GM12875 (cell line): ENCODE measurements around the gene PLXNA4.

Experiments
- H3K4me3 ChIP-seq: one replicate; pipeline ENCODE4 v1.5.1; 2011; ENCODE audit warnings: low read depth, low read length, control low read depth
- TF ChIP-seq, protein P1 (sequence below): IDR thresholded peaks from 2 replicates; pipeline ENCODE4 v1.5.1; 2011; ENCODE audit warnings: low read depth, mild to moderate bottlenecking, control low read depth, inconsistent platforms, low read length, moderate library complexity, borderline replicate concordance; ENCODE audit not compliant: insufficient read depth

PLXNA4 gene

DNA sequence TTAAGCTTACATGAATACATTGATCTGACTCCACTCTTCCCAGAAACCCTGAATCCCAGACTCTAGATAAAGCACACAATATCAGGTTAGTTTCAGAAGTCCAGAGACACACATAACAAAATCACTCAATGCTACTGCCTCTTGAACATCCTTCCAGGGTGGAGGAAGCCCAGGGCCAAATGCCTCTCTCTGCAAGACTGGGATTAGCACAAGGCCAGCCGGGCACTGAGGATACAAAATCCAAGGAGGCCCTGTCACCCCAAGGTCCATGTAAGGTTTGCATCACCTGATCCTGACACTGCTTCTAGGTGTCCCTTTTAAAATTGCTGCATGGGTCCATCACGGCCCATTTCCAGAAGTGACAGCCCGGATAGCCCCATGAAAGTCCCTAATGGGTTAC, 2.6 kb upstream of the PLXNA4 start:
- TF ChIP-seq, protein P1, sequence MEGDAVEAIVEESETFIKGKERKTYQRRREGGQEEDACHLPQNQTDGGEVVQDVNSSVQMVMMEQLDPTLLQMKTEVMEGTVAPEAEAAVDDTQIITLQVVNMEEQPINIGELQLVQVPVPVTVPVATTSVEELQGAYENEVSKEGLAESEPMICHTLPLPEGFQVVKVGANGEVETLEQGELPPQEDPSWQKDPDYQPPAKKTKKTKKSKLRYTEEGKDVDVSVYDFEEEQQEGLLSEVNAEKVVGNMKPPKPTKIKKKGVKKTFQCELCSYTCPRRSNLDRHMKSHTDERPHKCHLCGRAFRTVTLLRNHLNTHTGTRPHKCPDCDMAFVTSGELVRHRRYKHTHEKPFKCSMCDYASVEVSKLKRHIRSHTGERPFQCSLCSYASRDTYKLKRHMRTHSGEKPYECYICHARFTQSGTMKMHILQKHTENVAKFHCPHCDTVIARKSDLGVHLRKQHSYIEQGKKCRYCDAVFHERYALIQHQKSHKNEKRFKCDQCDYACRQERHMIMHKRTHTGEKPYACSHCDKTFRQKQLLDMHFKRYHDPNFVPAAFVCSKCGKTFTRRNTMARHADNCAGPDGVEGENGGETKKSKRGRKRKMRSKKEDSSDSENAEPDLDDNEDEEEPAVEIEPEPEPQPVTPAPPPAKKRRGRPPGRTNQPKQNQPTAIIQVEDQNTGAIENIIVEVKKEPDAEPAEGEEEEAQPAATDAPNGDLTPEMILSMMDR: no peak
- H3K4me3 ChIP-seq: no peak overlapping the region

DNA sequence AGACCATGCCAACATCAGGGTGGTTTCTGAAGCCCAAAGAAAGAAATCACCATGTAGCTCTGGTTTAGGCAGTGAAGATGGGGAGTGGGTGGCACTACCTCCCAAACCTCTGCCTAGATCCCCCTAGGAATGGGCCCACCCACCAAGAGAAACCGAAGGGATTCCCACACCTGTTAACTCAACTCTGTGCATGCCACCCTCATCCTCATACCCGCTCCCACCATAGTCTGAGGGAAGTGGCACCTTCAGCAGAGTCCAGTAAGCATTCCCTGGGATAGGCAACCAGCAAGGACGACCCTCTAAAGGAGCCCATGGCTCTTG, 1.7 kb upstream of the PLXNA4 start:
- TF ChIP-seq, protein P1: no peak
- no peak overlapping the region for H3K4me3 ChIP-seq

DNA sequence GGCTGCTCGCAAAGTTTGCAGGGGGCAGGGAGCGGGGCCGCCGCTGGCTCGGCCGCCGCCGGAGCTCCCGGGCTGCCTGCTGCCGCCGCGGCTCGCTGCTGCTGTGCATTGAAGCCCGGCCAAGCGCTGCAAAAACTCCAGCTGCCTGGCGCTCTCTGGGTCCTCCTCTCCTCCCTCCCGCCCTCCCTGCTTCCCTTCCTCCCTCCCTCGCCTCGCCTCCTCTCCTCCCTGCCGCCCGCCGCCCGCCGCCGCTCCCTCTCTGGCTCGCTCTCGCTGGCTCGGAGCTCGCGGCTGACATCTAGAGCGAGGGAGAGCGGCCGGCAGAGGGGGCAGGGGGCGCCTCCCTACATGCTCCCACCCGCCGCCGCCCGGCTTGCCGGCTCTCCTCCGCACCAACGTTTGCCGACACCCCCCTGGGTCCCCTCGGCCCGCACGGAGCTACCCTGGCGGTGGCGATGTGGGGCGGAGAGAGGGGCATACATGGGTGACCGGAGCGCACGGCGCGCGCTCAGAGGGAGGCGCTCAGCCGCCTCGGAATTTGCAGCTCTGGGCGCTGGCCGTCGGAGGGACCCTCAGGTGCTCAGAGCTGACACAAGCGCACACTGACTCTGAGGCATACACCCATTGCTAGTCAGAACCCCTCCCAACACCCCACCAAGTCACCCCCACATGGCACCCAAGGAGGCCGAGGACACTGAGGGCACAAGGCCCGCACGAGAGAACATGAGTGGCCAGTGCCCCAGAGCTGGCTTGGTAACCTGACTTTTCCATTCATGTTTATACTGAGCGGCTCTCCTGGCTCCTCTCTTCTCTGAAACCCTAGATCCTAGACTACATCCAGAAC, 1.2 kb upstream of the PLXNA4 start:
- TF ChIP-seq, protein P1: no peak
- H3K4me3 ChIP-seq: no peak overlapping the region

DNA sequence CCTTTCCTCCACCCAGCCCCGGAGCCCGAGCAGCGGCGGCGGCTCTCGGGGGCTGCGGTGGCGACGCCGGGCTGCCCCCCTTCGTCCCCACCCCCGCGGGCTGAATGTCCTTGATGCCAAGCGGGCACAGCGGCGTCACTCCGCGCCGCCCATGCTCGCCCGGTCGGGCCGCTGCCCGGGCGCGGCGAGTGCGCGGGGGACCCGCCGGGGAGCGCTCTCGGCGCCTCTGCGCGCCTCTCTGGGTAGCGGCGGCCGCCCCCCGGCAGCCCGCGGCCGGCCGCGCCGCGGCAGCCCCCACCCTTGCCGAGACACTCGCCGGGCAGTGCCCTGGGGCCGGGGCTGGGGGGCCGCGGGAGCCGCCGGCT, 433 bp upstream of the PLXNA4 start:
- no peak overlapping the region for H3K4me3 ChIP-seq
- TF ChIP-seq, protein P1: no peak

DNA sequence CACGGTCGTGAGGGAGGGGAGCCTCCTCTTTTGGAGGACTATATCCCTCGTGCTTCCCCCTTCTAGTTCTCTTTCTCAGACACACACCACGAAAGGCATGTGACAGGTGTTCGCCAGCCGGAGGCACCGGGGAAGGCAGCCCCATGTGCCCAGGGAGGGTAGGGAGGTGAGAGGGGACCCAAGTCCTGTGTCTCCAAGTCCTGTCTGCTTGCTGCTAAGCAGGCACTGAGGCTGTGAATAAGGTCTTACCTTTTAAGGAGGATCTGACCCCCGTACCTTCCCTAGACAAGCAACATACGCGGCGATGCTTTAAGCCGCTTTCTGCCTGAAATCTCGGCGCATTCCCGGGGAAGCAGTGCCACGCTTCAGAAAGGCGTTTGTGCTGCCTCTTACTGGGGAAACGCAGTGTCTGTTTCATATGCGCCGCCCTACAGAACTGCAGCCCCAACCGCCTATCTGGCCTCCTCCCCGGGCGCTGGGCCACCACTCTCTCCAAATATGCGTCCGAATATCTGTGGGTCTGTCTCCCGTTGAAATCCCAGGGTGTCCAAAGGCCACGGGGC, 770 bp downstream of the PLXNA4 start:
- TF ChIP-seq, protein P1: no peak
- no peak overlapping the region for H3K4me3 ChIP-seq

DNA sequence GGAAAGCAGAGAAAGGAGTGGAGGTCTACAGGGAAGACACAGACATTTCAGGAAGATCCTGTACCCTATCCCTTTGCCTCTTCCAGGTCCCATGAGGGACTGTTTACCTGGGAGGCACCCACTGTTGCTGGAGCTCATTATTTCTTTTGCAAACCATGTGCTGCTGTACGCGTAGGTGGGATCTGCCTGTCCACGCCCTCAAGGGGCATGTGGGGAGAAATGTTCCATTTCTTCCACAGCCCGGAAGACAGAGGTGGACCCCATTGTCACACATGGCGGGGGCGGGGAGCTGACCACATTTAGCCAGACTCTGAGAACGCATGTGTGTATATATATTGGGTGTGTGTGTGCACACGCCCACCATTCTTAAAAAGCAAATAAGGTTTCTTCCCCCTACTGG, 2.0 kb downstream of the PLXNA4 start:
- H3K4me3 ChIP-seq: no peak overlapping the region
- TF ChIP-seq, protein P1: no peak
